GM19397 (cell line): ENCODE results near the gene ACACB.

Source experiments
- ATAC-seq: cut with Tn5 transposase; IDR thresholded peaks from one replicate; pipeline ENCODE4 v1.9.1; 2021; ENCODE audit warnings: mild to moderate bottlenecking, moderate library complexity; ENCODE audit not compliant: unreplicated experiment

ACACB gene

DNA sequence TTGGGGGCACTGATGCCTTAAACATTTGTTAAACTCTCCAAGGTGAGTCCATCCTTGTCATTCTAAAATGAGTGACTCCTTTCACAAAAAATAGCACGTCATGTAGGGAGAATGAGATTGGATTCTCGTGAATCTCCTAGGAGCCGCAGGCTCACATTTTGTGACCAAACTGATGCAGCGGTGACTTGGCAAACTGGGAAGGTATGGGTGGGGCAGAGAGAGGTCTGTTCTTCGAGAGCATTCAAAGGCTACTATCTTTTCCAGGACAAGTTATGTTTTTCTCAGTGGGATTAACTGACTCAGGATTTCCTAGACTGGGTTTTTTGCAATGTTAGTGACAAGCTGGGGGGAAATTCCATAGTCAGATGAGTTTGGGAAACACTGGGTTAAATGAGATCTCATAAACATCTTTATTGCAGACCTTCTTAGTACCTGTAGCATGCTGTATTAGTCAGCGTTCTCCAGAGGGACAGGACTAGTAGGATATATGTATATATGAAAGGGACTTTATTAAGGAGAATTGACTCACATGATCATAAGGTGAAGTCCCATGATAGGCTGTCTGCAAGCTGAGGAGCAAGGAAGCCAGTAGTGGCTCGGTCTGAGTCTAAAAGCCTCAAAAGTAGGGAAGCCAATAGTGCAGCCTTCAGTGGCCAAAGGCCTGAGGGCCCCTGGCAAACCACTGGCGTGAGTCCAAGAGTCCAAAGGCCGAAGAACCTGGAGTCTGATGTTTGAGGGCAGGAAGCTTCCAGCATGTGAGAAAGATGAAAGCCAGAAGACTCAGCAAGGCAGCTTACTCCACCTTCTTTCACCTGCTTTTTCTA lies 131.7 kb downstream of the ACACB start:
- no peak for ATAC-seq

DNA sequence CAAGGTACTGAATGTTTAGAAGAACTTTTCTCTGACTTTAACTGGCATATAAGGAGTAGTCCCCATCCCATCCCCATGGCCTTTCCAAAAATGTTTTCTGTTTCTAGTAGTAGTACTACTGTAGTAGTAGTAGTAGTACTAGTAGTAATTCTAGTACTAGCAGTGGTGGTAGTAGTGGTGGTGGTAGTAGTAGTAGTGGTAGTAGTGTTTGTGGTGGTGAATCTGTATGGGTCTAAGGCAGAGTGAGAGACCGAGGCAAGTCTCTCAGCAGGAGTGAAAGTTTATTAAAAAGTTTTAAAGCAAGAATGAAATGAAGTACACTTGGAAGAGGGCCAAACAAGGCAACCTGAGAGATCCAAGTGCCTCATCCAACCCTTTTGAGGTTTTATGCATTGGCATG lies 134.1 kb downstream of the ACACB start:
- no peak for ATAC-seq

DNA sequence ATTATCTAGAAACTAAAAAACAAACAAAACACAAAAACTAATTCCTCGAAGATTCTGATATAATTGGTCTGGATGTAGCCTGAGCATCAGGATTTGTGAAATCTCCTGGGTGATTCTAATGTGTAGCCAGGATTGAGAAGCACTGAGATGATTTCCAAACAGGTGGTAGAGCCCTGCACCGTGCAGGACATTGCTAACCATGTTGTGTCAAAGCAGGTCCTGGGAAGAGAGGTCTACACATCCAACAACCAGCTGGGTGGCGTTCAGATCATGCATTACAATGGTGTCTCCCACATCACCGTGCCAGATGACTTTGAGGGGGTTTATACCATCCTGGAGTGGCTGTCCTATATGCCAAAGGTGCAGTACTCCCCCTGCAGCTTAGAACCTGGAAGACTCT lies 136.4 kb downstream of the ACACB start:
- ATAC-seq, result no peak

DNA sequence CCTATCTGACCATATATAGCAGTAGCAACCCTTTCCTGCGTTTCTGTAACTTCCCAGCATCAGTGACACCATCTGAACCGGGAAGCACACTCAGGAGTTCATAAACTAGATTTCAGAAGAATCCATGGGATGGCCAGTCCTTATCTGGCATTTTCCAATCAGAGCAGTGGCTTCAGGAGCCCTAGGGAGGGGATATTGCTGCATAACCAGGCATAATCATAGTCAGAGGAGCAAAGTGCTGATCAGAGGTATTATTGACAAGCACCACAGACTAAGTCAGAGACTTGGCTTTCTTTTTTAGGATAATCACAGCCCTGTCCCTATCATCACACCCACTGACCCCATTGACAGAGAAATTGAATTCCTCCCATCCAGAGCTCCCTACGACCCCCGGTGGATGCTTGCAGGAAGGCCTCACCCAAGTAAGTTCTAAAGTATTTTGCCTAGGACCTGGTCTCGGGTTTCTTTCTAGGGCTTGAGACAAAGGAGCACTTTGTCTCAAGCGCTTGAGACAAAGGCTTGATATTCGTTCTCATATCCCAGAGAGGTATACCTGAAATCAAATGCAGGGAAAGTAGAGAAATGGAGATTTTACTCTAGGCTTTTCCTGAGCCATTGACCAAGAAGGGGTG lies 137.6 kb downstream of the ACACB start:
- ATAC-seq, result no peak

DNA sequence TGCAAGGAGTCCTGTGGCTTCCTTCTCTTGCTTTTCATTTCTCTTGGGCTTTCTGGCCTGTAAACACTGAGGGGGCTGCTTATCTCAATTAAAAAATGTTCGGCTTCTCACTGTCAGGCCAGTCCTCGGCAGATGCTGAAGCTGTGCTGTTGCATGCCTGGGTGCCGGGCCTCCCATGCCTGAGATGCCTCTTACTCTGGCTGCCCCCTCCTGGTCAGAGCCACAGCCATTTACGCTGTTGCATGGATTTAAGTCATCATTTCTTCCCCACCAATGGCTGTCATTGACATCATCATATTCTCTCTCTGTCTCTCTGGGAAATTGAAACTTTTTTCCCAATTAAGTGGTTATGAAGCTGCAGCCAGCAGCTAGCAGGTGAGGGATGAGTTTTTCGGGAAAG lies 139.0 kb downstream of the ACACB start:
- no peak for ATAC-seq

DNA sequence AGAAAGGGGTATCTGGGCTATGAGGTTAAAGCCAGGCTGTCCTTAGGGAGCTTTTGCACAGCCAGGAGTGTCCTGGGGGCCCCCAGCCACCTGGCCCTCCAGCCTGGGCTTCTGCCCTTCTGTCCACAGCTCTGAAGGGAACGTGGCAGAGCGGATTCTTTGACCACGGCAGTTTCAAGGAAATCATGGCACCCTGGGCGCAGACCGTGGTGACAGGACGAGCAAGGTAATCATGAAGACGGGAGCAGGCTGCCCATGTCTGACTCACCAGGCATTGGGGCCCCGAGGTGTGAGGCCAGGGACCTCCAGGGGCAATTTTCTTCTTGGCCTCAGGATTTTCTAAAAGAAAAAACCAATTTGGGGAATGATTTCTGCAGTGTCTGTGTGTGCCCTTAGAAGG lies 139.6 kb downstream of the ACACB start:
- no peak for ATAC-seq

DNA sequence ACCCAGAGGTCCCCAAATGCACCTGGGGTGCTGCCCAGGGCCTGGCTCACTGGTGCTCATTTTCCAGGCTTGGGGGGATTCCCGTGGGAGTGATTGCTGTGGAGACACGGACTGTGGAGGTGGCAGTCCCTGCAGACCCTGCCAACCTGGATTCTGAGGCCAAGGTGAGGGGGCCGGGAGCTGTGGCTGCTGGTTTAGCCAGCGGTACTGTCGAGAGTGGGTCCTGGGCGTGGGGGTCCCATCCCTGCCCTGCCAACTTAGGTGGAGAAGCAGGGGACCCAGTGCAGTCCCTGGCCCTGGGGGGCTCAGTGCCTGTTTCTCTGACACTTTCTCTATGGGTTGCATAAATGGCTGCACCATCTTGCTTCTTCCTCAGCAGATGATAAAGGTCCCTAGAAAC lies 141.8 kb downstream of the ACACB start:
- ATAC-seq, result no peak

DNA sequence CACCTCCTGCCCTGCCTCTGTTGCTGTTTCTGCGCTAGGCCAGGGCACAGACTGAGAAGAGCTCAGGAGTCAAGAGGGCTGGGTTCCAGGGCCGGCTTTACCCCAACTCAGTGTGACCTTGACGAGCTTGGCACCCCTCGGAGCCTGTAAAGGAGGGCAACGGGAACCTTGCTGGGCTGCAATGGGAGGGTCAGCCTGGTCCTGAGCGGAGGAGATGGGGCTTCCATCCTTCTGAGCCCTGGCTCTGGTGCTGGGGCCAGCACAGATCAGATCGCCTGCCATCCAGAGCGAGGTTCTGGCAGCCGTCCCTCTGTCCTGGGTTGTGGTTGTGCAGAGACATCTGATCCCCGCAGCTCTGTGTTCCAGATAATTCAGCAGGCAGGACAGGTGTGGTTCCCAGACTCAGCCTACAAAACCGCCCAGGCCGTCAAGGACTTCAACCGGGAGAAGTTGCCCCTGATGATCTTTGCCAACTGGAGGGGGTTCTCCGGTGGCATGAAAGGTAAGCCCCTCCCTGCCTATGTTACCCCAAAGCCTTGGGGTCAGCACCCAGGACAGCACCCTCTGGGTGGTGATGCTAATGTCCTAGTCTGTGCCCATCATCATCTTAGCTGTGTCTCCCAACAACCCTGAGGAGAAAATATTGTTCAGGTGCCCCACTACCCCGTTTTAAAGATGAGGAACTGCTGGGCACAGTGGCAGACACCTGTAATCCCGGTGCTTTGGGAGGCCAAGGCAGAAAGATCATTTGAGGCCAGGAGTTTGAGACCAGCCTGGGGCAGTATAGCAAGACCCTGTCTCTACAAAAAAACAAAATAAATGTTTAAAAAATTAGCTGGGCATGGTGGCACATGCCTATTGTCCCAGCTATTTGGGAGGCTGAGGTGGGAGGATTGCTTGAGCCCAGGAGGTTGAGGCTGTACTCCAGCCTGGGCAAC lies 142.5 kb downstream of the ACACB start:
- no peak for ATAC-seq

DNA sequence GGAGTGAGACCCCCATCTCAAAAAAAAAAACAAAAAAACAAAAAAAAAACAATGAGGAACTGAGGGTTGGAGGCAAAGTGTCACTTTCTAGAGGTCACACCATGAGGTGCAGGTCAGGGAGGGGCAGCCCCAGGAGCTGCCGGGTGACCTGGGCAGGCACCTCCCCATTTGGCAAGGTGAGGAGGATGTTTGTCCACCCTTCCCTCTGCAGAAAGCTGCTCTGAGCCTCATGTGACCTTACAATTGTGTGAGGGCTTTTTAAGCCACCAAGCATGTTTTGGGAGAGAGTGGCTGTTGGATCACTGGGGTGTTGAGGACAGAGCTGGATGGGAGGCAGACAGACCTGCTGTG lies 143.1 kb downstream of the ACACB start:
- no peak for ATAC-seq

DNA sequence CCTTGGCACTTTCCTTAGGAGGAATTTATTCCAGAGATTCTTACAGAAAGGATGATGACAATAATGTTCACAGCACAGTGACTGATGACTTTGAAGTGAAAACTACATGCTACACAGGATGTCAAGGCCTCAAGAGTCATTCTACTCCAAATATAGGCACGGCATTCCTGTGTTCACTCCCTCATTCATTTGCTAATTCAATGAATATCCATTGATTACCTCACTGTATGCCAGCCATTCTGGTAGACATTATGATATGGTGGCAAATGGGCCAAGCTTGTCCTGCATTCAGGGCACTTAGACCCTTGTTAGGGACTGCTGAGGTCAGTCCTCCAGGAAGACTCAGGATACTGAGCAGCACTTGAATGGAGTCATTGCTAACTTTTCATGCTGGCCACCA lies 144.7 kb downstream of the ACACB start:
- no peak for ATAC-seq

DNA sequence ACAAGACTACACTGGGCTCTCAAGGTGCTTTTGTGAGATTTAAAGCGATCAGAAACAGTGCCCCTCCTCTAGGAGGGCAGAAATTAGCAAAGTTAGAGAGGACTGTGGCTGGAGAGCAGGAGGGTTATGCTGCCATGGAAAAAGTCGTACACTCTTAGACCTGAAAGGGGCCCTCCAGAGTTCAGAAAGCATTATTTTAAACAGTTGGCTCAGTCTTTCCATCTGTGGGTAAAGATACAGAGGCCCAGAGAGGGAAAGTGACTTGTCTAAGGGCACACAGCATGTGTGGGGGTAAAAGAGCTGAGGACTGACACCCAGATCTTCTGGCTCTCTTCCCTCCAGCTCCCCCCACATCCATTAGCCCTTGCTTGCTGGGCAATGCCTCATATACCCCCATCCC lies 145.6 kb downstream of the ACACB start:
- no peak for ATAC-seq

DNA sequence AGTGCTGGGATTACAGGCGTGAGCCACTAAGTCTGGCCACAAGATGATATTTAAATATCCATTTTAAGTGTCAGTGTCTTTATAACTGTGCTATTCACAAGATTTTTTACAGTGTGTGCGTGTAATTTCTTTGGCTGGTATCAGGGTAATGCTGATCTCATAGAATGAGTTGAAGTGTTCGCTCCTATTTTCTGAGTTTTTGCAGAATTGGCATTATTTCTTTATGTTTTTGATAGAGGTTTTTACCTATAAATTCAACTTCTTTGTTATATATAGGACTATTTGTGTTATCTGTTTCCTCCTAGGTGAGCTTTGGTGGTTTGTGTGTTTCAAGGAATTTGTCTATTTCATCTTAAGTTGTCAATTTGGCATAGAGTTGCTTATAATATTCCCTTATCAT lies 147.1 kb downstream of the ACACB start:
- ATAC-seq, result no peak

DNA sequence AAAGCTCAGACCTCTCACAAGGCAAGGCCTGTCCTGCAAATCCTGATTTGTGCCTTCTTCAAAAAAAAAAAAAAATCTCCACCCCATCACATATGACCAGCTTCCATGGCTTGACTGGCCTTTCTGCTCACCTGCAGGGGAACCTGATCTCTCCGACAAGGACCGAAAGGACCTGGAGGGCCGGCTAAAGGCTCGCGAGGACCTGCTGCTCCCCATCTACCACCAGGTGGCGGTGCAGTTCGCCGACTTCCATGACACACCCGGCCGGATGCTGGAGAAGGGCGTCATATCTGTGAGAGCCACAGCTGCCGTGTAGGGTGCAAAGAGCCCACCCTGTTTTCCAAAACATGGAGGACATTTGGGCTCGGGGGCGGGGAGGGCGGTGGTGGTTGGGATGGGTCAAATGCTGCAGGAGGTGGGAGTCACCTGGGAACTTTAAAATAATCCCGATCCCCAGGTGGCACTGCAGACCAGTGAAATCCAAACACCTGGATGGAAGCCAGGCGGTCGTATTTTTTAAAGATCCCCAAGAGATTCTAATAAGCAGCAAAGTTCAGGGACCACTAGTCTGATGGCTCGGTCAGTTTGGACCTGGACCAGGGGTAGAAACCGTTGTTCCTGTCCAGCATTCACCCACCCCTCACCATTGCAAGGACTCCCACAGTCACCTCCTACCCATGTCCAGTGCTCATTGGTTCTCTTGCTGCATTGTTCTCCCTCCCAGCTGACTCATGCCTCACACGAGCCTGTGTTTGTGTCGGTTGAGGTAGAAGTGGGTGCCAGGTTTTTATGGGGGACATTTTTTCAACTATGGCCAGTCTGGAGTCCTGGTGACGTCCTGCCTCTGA lies 147.9 kb downstream of the ACACB start:
- ATAC-seq, result no peak

DNA sequence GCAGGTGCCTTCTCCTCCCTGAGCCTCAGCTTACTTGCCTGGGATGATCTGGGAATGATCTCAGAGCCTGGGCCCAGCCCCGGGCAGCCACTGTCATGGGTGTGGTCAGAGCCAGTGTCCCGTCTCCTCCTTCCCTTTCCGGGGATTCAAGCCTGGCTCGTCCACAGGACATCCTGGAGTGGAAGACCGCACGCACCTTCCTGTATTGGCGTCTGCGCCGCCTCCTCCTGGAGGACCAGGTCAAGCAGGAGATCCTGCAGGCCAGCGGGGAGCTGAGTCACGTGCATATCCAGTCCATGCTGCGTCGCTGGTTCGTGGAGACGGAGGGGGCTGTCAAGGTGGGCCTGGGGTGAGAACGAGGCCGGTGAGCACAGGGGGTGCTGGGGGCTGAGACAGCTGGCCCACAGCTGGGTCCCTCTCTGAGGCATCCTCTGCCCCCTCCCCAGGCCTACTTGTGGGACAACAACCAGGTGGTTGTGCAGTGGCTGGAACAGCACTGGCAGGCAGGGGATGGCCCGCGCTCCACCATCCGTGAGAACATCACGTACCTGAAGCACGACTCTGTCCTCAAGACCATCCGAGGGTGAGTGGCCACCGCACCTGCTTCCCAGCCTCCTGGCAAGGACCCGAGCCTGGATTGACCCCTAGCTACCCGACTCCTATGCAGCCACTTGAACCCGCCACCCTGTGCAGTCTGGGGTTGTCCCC lies 148.7 kb downstream of the ACACB start:
- no peak for ATAC-seq

DNA sequence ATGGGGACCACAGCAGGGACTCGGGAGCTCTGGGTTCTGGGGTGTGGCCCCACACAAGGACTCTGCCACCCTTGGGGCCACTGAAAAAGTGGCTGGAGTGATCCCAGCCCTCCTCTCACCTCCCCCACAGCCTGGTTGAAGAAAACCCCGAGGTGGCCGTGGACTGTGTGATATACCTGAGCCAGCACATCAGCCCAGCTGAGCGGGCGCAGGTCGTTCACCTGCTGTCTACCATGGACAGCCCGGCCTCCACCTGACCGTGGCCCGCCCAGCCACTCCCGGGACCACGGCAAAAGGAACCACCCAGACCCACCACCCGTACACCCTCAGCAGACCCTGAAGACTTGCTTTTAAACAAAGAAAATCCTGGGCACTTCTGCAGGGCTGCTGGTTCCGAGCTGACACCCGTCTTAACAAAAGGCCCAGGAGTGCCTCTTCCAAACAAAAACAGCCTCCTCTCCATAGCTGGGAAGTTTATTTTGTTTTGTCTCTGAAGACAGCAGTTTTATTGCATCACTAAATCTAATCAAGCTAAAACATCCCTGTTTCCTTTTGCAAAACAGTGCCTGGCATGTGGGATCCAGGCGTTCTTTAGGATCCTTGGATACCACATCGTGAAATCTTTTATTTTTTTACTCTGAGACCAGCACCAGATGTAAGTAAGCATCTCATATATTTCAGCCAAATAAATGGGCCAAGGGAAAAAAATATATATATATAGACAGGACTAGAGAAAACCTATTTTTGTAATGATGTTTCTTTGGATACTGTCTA lies 149.9 kb downstream of the ACACB start:
- ATAC-seq, result no peak

DNA sequence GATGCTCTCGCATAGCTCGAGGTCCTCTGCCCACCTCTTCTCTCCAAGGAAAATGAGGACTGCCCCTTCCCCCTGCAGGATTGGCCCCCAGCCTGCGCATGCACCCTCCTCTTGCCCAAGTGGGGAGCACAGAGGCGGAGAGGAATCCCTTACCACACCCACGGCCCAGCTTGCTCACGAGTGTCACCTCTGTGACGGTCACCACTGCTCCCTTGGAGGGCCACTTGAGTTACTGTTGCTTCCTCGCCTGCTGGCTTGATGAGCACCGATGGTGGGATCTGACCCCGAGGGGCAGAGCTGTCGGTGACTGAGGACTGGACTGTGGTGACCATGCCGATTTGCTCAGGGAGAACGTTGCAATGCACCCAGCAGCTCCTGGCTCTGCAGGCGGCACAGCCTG lies 151.0 kb downstream of the ACACB start:
- no peak for ATAC-seq

DNA sequence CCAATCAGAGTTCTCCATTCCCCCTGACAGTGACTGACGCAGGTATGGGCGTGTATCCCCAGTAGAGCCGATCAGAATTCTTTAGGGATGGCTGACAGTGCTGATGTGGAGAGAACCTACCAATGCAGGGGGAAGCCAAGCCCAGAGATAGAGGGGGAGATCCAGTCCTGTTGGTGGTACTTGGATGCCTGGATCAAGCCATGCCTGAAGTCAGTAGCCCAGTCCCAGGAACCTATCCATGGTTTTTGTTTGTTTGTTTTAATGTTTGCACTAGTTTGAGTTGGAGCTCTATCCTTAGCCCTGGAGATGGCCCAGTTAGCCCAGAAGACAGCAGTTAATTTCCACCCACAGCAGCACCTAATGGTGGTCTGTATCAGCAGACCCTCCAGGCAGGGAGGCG lies 152.5 kb downstream of the ACACB start:
- no peak for ATAC-seq

DNA sequence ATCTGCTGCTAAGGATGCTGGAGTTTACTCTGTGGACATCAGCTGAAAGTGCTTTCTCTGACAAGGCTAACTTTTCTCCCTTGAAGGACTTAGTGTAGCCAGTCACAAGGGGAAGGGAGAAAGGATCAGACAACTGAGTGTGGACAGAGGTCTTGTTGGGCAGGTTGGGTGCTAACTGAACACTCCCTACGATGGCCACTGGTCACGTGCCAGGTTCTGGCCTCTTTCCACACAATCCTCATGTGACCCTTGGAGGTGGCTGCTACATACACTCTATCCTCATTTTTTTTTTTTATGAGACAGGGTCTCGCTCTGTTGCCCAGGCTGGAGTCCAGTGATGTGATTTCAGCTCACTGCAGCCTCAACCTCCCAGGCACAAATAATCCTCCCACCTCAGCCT lies 153.0 kb downstream of the ACACB start:
- ATAC-seq, result no peak

DNA sequence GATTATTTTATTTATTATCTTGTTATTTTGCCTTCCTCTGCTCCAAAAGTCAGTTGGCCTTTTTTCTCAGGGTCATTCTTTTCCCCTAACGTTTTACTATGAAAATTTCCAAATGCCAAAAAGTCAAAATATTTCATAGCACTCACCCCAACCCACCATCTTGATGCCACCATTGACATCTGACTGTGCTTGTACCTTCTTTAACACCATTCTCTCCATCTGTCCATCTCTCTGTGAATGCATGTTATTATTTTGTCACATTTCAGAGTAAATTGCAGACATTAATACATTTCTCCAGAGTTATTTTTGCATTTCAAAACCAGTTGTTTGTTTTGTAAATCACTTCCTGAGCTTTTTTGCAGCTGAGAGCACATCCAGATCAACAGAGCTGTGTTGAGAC lies 154.1 kb downstream of the ACACB start:
- no peak for ATAC-seq
